Stimulated activated CD4-positive, alpha-beta T cell treated with anti-CD3 and anti-CD28 coated beads, TNF-alpha, amount 100 ng/mL, for 24 hours (primary cell): ENCODE measurements around the gene TSPAN13.

Experiments used
- DNase-seq, 3 experiments: peaks; one replicate each; pipeline ENCODE4 v3.0.0-alpha.2; 2020; ENCODE audit warnings: low read depth in 3 of 3

The TSPAN13 gene

DNA sequence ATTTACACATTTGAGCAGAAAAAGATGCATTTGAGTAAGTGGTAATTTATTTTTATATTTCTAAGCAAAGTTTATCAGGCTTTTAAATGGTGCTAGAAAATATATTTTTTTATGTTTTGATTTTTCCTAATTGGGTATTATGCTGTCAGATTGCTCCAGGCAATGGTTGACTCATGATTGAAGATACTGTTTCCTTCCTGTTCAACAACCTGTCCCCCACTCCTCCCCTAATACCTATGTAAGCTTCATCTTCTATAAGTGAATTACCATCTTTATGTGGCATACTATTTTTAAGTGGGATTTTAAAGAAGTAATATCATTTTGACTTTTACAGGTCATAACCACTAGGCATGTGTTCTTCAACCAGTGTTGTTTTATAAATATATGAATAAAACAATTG, 21.4 kb downstream of the TSPAN13 start:
- no peak for DNase-seq

DNA sequence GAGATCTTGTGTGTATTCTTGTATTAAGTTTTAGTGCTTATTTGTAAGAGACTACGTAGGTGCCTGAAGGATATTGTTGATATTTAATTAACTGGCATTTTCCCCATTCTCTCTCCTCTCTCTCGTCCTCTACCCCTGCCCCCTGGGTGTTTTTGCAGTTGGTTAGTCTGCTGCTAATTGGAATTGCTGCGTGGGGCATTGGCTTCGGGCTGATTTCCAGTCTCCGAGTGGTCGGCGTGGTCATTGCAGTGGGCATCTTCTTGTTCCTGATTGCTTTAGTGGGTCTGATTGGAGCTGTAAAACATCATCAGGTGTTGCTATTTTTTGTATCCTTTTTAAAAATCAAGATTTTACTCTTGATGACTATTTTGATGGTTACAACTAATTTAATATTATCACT, 22.5 kb downstream of the TSPAN13 start:
- DNase-seq: no peak

DNA sequence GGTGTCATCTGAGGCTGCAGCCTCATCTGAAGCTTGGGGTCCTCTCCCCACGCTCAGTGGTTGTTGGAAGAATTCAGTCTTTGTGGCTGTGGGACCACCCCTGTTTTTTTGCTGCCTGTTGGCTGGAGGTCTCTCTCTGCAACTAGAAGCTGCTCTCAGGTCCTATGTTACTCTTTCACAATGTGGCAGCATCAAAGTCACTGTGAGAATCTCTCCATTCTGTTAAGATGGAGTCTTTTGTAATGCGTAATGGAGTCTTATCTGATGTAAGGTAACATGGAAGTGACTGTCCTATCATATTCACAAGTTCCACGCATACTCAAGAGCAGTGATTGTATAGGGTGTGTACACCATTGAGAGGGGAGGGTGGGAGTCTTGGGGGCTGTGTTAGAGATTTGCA, 24.9 kb downstream of the TSPAN13 start:
- no peak for DNase-seq

DNA sequence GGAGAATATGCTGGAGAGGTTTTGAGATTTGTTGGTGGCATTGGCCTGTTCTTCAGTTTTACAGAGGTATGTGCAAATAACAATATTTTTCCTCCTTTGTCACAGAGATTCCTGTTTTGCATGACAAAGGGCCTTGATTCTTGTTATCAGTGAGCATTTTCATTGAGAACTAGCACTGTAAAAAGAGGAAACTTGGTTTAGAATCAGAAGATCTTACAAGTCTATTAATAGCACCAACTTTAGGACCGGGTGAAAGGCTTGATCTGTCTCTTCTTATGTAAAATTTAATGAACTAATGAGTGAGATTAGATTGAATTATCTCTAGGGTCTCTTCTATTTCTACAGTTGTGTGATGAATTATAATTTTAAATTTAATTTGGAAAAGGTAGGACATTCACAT, 25.5 kb downstream of the TSPAN13 start:
- no peak for DNase-seq

DNA sequence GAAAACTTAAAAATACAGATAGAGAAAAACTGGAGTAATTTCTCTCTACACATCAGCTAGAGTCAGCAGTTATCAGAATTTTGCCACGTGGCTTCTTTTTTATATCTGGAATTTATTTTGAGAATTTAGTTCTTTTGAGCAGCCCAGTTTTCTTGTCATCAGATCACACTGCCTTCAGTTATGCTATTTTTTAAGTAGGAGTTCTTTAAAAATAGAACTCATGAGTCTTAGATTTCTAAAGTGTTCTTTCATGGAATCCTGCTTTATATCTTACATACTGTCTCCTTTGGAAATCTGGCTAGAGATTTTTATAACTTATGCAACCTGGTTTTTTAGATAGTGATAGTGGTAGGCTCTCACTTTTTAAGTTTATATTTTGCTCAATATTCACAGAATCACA, 27.0 kb downstream of the TSPAN13 start:
- no peak for DNase-seq

DNA sequence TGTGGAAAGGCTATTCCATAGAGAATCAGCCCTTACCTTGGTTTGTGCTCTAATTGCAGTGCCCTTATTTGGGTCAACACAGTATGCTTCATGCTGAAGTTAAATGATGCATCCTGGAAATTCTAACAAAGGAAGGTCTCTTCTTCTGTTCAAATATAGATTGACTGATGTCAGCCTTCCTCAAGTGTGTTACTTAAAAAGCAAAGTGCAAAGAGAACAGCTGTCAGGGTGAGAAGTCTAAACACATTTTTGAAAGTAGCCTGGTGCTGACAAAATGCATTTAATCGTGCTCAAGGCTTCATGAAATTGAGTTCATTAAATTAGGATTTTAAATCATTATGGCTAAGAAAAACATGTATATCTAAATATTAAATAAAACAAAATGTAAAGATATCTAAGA, 31.8 kb downstream of the TSPAN13 start:
- DNase-seq: no peak

DNA sequence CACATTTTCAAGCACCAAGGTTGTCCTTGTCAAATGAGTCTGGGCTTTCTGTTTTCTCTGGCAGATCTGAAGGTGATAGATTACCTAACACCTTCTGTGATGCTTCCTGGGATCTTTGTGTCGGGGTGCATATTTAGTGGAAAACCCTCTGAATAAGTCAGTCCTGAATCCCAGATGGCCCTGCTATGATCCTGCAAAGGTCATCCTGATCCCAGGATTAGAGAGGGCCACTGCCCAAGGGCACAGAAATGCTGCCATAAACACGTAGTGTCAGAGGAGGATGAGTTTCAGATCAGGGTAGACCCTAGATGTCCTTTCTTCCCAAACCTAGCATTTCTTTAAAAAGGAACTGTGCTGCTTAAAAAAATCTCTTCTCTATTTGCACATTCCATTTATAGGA, 32.3 kb downstream of the TSPAN13 start:
- DNase-seq: no peak

DNA sequence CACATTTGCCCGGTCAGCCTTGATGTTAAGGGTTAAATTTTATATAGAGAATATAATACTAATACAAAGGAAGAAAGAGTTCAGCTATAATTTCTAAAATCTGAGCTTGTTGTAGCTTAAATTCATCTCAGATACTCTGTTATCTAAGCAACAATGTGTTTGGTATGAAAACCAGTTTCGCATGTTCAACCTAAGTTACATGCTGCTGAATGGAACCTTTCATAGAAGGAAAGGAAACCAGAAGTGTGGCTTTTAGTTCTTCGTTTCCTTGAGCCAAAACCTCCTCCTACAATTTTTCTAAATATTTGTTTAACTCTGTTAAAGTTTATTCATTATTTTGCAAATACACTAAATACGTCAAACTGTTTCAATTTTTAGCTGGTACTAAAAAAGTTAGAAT, 32.7 kb downstream of the TSPAN13 start:
- no peak for DNase-seq

DNA sequence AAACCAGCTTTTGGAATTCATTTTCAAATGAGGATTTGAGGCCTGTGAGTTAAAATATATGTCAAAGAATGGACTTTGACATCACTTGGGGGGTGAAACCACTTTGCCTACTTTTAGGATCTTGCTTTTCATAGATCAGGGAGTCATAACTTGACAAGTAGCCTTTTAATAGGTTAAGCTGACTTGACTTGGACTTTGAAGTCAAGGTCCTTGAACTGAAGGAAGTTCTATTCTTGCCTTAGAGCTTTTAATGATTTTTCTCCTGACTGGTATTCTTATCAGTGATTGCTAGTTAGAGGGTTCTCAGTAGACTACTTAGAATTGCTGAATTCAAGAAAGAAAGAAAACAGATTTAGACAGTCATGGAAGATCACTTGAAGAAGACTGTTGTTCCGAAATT, 33.6 kb downstream of the TSPAN13 start:
- no peak for DNase-seq

DNA sequence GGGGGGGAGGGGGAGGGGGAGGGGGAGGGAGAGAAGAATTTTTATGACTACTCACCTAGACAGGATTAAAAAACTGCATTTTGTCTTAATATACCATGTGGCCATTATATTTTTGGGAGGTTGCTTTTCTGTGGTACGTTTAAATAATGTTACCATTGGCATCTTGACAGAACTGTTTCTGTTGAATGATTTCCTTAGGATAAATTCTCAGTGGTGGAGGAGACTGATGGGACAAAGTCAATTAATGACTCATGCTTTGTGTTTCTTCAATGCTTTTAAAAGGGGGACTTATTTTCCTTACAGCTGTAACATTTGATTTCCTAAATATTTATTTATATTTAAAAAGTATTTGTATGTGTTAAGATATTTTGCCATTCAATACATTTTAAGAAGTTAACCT, 37.5 kb downstream of the TSPAN13 start:
- DNase-seq: no peak

DNA sequence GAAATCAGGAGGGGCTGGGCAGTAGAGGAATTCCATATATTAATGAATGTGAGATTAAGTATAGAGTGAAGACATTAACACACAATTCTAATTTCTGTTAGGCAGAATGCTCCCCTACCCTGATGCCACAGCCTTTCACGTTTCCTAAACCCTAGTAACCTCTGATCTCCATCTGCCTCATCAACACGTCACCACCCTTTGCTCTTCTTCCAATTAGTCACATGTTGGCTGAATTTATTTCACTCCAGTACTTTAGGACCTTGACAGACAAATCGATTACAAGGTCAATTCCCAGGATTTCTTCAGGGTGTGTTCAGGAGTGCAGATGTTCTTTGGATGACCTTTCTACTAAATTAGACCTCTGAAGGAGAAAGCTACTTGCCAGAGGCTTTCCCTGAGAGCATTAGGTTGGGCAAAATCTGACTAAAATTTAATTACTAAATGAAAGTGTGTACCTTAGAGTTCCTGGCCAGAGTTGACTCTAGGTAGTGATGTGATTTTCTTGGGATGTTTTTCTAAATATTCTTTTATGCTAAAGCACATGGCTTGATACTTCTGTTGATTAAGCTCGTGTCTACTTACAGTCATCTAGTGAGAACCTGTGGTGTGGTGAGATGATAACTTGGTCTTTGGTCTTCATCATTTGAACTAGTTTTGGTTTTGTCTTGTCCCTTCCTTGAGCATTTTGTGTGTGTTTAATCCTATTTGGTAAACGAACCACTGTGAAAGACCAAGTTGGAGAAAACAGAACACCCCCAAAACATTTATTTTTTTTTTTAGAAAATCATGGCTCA, 38.5 kb downstream of the TSPAN13 start:
- no peak for DNase-seq

DNA sequence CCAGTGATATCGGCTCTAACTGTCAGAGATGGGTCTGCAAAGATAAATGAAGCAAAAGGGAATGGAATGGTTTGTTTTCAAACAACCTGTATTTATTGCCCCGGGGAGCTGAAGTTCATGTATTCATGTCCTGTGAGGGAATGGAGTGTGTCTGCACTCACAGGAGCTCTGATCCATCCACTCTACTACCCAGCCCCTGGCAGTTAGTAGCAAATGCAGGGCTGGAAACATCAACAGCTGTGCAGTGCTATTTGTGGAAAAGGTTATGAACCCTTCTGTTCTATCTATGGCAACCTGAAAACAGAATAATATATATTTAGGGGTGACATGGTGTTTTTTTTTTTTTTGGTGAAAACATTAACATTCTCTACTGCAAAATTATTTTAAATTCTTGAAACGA, 41.4 kb downstream of the TSPAN13 start:
- no peak for DNase-seq

DNA sequence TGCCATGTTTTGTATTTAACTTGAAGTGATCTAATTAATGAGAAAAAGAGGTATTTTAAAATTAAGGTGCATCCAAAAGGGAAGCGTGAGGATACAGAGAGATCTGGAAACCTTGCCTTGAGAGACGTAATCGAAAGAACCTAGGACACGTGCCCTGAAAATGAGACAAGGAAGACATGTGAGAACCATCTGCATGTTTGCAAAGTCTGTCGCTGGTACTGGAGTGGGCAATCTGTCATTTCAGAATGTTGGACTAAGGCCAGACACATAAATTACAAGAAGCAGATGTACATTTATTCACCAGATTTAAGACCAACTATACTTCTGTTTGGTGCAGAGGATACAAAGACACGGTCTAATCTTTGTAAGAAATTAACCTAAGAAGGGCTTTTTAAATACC, 42.1 kb downstream of the TSPAN13 start:
- DNase-seq: no peak

DNA sequence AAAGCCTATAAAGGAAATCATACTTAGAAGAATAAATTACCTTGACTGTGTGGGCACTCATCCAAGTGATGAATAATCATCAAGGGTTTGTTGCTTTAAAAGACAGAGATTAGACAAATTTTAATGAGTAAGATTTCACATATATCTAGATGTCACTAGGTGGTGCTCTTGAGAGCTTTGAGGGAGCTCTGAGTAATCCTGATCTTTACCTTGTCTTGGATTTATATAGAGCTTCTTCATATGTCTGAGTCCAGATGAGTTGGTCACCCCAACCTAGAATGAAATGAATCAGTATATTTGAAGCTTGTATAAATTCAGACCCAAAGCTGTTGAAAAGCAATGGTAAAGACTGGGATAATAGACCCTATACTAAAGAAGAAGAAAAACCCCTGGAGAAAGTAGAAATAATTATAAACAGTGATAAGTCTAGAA, 47.6 kb downstream of the TSPAN13 start:
- DNase-seq: no peak

DNA sequence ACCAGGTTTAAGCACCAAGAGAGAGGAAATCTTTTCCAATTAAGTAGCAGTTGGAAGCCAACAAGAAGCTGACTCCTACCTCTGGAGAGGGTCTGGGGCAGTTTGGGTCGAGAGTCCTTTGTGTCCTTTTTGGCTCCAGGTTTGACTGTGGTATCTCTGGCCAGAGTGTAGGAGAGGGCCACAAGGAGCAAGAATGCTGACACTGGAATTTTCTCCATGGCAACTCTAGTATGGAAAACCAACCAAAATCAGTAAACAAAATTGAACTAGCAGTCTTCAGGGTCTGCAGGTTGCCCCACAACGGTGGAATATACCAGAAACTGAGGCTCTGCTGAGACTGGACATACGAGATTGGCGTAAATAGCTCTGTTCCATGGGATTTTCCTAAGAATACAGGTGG, 48.0 kb downstream of the TSPAN13 start:
- no peak for DNase-seq

DNA sequence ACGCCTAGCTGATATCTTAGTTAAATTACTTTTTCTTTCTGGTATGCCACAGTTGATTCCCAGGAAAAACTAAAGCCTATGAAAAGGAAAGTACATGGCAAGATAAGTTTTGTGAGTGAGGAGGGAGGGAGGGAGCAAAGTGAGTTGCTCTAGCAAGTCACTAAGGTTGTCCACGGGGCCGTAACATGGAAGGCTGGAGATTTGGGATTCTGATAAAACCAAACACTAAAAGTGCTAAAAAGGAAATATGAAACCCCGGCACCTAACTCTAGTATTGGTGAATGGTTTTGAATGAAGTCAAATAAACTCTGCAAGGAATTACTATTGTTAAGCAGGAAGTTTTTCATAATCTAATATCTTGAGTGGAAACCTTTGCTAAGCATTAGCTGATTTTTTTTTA, 49.6 kb downstream of the TSPAN13 start:
- DNase-seq: no peak

DNA sequence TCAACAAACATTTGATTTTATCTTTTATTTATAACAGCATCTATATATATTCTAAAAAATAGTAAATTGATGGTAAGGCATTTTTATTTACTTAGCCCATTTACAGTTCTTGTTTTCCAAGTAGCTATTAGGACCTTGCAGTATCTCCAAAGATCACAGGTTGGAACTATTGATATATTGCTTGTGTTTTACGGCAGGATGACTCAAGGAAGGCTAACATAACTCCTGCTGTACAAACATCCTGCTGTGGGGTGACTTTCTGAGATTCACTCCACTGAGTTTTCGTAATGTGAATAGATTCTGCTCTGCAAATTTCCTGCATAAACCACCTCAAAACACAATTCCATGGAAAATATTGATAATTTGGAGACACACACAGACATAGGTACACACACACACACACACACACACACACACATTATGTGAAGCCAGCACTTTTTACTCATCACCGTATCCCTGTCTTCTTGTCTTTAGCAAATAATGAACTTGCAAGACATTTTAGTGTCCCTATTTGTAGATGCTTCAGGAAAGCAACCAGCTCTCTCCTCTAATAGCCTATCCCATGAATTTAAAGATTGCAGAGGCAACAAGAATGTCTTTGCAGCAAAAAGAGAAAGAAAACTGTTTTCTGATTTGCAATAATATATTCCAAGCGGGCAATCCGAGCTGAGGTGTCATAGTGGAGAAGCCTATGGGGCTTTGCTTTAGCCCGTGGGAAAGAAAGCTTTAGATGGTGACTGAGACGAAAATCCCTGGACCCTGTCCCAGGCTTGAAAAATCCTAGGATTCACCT, 50.5 kb downstream of the TSPAN13 start:
- no peak for DNase-seq

DNA sequence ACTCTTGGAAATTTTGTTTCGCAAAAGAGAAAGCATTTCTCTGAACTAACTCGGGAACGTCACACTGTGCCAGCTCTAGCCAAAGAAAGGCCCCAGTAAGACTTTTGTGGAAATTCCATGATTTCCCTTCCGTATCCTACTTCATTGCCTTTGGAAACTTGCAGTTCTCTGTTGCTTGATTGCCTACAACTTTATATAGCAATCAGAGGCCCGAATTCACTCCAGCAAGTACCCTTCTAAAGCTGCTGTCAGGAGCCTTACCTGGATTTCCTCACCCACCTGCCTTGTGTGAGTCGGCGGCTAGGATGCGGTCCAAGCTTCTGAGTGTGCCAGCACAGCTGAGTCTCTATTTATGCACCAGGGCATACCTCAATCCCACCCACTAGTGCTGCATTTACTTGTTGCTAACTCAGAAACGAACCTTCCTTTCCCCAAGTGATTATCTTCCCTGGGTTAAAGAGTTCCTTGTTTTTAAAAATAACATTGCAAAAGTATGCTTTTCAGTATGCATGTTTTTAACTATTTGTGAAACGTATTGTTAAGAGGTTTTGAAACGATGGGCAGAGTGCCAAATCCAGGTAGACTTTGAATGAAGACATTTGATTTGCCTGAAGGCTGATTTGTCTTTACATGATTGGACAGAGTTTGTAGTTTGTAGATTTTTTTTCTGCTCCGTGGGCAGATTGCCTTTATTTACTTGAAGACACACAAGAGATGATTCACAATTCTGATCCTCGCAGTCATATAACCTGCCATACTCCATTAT, 51.3 kb downstream of the TSPAN13 start, which contains the start of gene AGR2:
TSS of gene AGR2 (minus strand) at position 326 of the 766 bp plus-strand sequence. CDS start 3,203 bp downstream, outside the sequence.
- no peak for DNase-seq

DNA sequence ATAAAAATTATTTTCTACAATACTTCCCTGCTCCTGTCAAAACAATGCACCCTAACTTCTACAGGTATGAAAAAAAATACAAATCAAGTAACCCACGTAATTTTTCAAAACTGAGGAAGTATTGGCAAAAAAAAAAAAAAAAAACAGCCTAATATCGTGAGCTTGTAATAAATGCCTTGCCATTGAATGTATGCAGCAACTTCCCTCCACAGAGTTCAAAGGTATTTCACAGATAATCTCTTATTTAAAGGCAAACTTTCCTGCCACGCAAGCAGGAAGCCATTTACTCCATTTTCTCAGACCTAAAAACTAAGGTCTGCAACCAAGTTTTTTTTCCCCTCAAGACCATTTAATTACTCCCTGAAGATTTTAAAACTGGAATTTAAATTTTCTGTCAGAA, 51.9 kb downstream of the TSPAN13 start:
- no peak for DNase-seq

DNA sequence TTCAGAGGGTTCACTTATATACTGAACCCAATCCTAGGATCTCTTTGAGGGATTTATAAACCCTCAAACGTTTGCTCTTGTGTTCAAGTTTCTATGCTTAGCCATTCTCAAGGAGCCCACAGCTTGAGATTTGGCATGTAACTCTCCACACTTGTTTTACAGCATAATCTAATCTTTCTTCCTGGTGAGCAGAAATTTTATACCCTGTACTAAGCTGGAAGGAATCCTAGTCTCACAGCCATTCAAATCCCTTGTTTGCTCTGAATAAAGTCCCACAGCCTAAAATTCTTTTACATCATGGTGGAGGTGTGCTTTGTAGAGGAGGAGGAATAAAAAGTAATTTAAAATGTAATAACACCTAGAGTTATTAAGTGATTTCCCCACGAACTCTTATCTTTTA, 56.6 kb downstream of the TSPAN13 start:
- DNase-seq: no peak

DNA sequence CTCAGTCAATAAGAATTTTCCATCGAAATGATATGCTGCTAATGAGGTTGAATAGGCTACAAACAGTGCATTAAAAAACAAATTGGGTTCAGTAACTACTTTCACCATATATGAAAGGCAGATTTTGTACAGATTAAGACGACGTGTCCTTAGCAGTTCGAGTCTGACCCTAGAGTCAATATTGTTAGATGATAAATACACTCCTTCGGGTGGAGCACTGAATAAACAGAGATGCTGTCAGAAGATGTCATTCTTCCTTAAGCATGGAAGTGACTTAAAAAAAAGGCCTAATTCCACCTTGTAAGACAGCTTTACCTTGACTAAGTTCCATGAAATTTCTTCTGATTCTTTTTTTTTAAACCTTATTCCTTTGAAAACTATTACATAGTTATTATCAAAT, 57.0 kb downstream of the TSPAN13 start:
- DNase-seq: no peak

DNA sequence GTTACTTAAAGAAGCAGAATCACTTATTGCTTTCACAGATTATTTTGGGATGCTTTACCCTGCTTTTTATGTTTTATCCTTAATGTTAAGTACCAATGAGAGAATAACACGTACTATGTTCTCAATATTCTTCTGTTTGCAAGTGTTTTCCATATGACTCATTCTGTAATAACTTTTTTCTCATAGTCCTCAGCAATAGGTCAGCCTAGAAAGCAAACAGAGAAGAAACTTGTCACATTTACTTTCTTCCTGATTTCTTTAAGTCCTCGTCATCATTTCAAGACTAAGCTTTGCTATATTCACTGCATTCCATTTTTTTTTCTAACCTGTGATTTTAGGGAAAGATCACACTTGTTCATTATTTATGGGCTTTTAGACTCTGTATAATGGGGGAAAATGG, 58.0 kb downstream of the TSPAN13 start:
- no peak for DNase-seq
